ENCODE measurements around the gene NECAB2.

Gene NECAB2

DNA sequence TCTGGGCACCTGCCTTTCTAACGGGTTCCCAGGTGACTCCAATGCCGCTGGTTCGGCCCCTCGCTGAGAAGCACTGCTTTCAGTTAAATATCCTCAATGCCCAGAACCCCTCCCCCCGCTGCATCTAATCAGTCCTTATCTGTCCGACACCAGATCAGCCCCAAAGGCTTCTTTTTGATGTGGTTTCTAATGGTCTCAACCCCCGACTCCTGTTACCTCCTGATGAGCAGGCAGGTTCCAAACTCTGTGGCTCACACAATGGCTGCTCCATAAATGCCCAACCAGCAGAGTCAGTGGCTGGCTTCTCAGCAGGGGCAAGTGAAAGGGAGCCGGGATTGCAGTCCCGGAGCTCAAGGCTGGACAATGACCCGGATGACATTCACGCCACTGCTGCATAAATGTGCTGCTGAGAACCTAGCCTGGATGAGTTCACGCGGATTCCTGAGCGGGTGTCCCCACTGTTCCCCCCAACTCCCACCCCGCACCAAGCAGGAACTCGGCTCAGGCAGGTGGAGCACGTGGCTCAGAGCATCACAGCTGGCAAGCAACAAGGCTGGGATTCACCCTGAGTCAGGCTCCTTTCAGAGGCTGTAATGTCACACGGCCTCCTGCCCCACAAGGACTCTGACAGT, 75.6 kb downstream of the NECAB2 start:
- Histone ChIP-seq H3K9ac (ENCODE audit: low read length) (no peak overlapping the region), H3K4me3 (ENCODE audit: low read length) (no peak overlapping the region), H3K4me1 (ENCODE audit: control insufficient read depth, insufficient read depth, low read length) (no peaks in the 10 kb centered on the region), H3K27me3 (ENCODE audit: control insufficient read depth, insufficient read depth, low read length) (no peaks in the 10 kb centered on the region), H3K36me3 (ENCODE audit: control insufficient read depth, insufficient read depth, low read length) (no peaks in the 10 kb centered on the region), H3K27ac (ENCODE audit: low read depth, low read length) (no peak overlapping the region)

DNA sequence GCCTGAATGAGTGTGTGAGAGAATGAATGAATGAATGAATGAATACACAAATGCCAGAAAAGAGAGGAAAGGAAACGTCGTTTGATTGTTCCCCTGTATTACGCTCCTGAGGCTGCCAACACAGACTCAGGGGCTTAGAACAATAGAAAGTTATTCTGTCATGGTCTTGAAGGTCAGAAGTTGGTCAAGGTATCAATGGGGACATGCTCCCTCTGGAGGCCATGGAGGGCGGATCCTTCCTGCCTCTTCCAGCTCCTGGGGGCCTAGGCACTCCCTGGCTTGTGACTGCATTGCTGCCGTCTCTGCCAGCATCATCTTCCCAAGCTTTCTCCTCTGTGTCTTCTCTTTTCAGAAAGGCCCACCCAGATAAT, 76.1 kb downstream of the NECAB2 start:
- Histone ChIP-seq H3K36me3 (ENCODE audit: control insufficient read depth, insufficient read depth, low read length) (no peaks in the 10 kb centered on the region), H3K27ac (ENCODE audit: low read depth, low read length) (no peak overlapping the region)

DNA sequence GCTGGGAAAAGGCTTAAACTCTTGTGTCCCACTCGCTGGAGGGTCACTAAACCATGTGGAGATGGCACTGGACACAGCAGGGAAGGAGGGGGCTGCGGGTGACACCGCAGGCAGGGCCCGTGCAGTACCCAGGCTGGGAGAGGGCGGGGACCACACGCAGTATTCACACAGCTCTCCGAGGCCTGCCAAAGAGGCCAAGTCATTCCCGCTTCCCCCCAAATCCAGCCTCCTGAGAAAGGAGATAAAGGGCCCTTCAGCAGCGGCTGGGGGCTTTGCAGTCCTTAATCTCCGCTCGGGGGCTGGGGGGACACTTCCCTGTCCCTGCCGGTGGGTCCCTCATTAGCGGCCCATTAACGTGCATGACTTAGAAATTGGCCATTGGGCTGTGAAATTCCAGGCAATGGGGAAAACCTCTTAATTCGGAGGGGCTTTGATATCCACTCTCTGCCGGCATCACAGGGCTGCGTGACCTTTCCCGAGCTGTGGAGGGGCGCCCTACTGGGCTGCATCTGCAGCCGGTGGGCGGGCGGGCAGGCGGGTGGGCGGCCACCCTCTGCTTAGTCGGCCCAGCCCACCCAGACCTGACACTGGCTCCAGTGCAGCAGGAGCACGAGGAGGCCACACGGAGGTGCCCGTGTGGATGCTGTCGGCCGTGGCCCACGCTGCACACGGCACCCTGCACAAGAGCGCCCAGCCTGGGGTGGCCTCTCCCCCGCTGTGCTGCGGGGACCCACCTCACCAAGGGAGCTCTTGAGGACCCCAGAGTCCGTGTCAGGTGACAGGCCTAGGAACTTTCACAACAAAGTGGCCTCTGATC, 77.2 kb downstream of the NECAB2 start:
- H3K4me3 ChIP-seq (ENCODE audit: low read length) = no peak overlapping the region
- no peak overlapping the region for H3K27ac ChIP-seq (ENCODE audit: low read depth, low read length)
- no peak overlapping the region for H3K9ac ChIP-seq (ENCODE audit: low read length)
- H3K36me3 ChIP-seq (ENCODE audit: control insufficient read depth, insufficient read depth, low read length) = no peaks in the 10 kb centered on the region
- H3K27me3 ChIP-seq (ENCODE audit: control insufficient read depth, insufficient read depth, low read length) = no peaks in the 10 kb centered on the region
- H3K4me1 ChIP-seq (ENCODE audit: control insufficient read depth, insufficient read depth, low read length) = no peaks in the 10 kb centered on the region

More for the DNA sequence above, 76.1 kb downstream of the NECAB2 start:
- H3K4me1 ChIP-seq (ENCODE audit: control insufficient read depth, insufficient read depth, low read length) = no peaks in the 10 kb centered on the region
- no peaks in the 10 kb centered on the region for H3K27me3 ChIP-seq (ENCODE audit: control insufficient read depth, insufficient read depth, low read length)
- H3K4me3 ChIP-seq (ENCODE audit: low read length) = no peak overlapping the region
- H3K9ac ChIP-seq (ENCODE audit: low read length) = no peak overlapping the region

DNA sequence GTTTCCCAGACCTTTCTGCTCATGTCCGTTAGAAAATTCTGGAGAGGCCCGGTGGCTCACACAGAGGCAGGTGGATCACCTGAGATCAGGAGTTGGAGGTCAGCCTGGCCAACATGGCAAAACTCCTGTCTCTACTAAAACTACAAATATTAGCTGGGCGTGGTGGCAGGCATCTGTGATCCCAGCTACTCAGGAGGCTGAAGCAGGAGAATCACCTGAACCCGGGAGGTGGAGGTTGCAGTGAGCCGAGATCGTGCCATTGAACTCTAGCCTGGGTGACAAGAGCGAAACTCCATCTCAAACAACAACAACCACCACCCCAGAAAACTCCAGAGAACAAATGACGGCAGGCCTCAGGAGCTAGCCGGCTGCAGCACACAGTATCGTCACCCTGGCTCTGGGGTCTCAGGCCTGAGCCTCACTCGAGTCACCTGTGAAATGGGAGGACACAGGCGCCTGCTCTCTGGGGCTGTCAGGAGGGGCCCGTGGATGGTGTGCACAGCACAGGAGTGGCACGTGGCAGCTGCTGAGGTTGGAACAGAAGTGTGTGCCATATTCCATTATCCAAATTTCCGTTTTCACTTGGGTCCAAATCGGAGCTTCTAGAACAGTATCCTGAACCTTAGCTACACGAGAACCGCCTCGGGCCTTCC, 77.9 kb downstream of the NECAB2 start:
- Histone ChIP-seq H3K27me3 (ENCODE audit: control insufficient read depth, insufficient read depth, low read length) (no peaks in the 10 kb centered on the region), H3K4me1 (ENCODE audit: control insufficient read depth, insufficient read depth, low read length) (no peaks in the 10 kb centered on the region), H3K4me3 (ENCODE audit: low read length) (no peak overlapping the region), H3K36me3 (ENCODE audit: control insufficient read depth, insufficient read depth, low read length) (no peaks in the 10 kb centered on the region), H3K27ac (ENCODE audit: low read depth, low read length) (no peak overlapping the region), H3K9ac (ENCODE audit: low read length) (no peak overlapping the region)

DNA sequence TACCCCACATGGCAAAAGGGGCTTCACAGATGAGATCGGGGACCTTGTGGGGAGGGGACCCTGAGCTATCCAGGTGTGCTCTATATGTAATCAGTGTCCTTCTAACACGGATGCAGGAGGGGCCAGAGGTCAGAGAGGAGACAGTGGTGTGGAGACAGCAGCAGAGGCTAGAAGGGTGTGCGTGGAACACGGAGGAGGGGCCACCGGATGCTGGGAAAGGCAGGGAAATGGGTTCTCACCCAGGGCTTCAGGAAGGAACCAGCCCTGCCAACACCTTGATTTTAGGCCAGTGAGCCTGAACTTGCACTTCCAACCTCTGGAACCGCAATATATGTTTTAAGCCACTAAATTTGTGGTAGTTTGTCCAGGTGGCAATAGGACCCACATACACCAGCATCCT, 79.2 kb downstream of the NECAB2 start:
- Histone ChIP-seq H3K4me3 (ENCODE audit: low read length) (no peak overlapping the region), H3K27ac (ENCODE audit: low read depth, low read length) (no peak overlapping the region), H3K9ac (ENCODE audit: low read length) (no peak overlapping the region), H3K27me3 (ENCODE audit: control insufficient read depth, insufficient read depth, low read length) (no peaks in the 10 kb centered on the region), H3K4me1 (ENCODE audit: control insufficient read depth, insufficient read depth, low read length) (no peaks in the 10 kb centered on the region), H3K36me3 (ENCODE audit: control insufficient read depth, insufficient read depth, low read length) (peaks cover 2% of the 10 kb centered on the region)

DNA sequence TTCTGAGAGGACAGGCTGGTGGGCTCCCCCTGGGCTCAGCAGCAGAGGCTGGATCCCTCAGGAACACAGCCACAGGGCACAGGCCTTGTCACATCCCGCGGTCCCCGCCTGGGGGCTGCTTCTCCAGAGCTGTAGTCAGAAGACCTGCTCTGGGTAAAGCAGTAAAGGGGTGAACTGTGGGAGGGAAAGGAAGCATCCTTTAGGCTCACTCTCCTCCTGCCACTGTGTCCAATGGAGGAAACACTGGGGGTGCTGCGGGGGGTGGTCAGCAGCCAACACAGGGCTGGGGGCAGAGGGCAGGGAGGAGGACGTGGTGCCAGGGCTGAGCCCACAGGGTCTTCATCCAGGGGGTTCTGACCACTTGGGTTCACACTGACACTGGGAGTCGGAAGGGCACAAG, 79.6 kb downstream of the NECAB2 start:
- Histone ChIP-seq H3K4me1 (ENCODE audit: control insufficient read depth, insufficient read depth, low read length) (no peaks in the 10 kb centered on the region), H3K4me3 (ENCODE audit: low read length) (no peak overlapping the region), H3K36me3 (ENCODE audit: control insufficient read depth, insufficient read depth, low read length) (peaks cover 6% of the 10 kb centered on the region), H3K9ac (ENCODE audit: low read length) (no peak overlapping the region), H3K27ac (ENCODE audit: low read depth, low read length) (no peak overlapping the region), H3K27me3 (ENCODE audit: control insufficient read depth, insufficient read depth, low read length) (no peaks in the 10 kb centered on the region)

DNA sequence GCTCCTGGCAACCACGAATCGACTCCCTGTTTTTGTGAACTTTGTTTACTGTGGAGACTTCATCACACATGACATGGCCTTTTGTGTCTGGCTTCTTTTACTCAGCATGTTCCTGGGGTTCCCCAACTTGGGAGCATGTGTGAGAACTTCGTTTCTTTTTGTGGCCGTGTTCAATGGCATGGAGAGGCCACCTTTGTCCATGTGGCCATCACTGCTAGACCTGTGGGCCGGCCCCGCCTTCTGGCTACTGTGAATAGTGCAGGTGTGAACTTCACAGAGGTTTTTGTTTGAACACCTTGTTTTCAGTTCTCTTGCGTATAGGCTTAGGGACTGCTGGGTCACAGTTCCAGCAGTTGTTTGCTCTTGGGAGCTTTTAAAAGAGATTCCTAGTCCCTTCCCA, 80.2 kb downstream of the NECAB2 start:
- Histone ChIP-seq H3K4me1 (ENCODE audit: control insufficient read depth, insufficient read depth, low read length) (no peaks in the 10 kb centered on the region), H3K36me3 (ENCODE audit: control insufficient read depth, insufficient read depth, low read length) (peaks cover 6% of the 10 kb centered on the region), H3K9ac (ENCODE audit: low read length) (no peak overlapping the region), H3K27me3 (ENCODE audit: control insufficient read depth, insufficient read depth, low read length) (no peaks in the 10 kb centered on the region), H3K27ac (ENCODE audit: low read depth, low read length) (no peak overlapping the region), H3K4me3 (ENCODE audit: low read length) (no peak overlapping the region)

DNA sequence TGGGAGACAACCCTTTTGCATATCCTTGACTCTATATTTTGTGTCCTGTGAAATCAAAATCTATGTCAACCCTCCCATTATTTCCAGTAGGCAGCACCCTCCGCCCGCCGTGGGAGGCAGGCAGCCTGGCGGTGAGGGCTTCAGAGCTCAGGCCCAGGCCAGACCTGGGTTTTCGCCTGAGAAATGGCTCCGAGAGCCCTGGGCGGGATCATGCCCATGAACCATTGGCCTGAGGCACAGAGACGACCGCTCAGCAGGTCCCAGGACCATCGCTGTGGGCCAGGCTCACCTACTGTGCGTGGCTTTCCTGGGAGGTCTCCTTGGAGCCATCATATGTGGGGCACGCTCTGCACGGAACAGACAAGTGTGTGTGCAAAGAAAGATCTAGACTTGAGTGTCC, 80.8 kb downstream of the NECAB2 start:
- no peaks in the 10 kb centered on the region for H3K27me3 ChIP-seq (ENCODE audit: control insufficient read depth, insufficient read depth, low read length)
- no peak overlapping the region for H3K27ac ChIP-seq (ENCODE audit: low read depth, low read length)
- no peak overlapping the region for H3K4me3 ChIP-seq (ENCODE audit: low read length)
- H3K36me3 ChIP-seq (ENCODE audit: control insufficient read depth, insufficient read depth, low read length) = peaks cover 6% of the 10 kb centered on the region
- no peaks in the 10 kb centered on the region for H3K4me1 ChIP-seq (ENCODE audit: control insufficient read depth, insufficient read depth, low read length)
- no peak overlapping the region for H3K9ac ChIP-seq (ENCODE audit: low read length)

DNA sequence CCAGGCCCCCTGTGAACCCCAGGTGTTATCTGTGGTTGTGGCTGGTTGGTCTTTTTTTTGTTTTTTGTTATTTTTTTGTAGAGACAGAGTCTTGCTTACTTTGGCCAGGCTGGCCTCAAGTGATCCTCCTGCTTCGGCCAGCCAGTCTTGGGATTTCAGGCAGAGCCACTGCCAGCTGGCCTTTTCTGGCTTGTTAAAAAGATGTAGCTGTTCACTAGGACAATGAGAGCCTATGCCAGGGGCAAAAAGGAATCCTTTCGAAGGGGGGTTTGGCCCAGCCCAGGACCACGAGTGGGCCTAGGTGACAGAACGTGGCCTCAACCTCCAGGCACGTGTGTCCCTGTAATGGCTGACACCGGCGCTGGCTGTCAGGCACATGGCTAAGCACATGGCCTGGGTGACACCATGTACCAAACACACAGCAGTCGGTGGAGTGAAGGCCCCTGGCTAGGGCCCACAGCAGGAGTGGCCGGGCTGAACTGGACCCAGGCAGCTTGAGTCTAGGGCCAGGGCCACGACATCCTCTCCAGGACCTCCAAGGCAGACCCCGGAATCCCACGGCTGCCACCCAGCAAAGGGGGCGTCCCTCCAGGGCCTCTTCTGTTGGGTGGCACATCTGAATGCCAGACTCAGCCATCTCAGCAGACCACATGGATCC, 81.5 kb downstream of the NECAB2 start:
- H3K4me3 ChIP-seq (ENCODE audit: low read length) = no peak overlapping the region
- H3K4me1 ChIP-seq (ENCODE audit: control insufficient read depth, insufficient read depth, low read length) = no peaks in the 10 kb centered on the region
- H3K27ac ChIP-seq (ENCODE audit: low read depth, low read length) = no peak overlapping the region
- H3K9ac ChIP-seq (ENCODE audit: low read length) = no peak overlapping the region
- no peaks in the 10 kb centered on the region for H3K27me3 ChIP-seq (ENCODE audit: control insufficient read depth, insufficient read depth, low read length)
- peaks cover 6% of the 10 kb centered on the region for H3K36me3 ChIP-seq (ENCODE audit: control insufficient read depth, insufficient read depth, low read length)

DNA sequence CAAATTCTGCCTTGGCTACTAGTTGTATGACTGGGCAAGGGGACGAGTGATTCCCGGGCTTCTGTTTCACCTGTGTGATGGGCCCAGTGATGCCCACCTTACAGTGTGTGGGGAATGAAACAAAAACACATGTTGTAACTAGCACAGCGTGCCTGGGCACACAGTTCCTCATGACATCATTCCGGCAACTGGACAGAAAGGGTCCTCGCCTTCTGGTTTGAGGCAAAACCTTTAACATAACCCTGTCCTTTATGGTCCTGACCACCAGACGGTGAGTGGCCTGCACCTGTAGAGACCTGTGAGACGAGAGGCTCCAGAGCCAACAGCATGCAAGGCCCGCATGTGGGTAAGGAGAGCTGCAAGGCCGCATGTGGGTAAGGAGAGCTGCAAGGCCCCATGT, 82.3 kb downstream of the NECAB2 start:
- Histone ChIP-seq H3K4me3 (ENCODE audit: low read length) (no peak overlapping the region), H3K36me3 (ENCODE audit: control insufficient read depth, insufficient read depth, low read length) (peaks cover 6% of the 10 kb centered on the region), H3K4me1 (ENCODE audit: control insufficient read depth, insufficient read depth, low read length) (no peaks in the 10 kb centered on the region), H3K27me3 (ENCODE audit: control insufficient read depth, insufficient read depth, low read length) (no peaks in the 10 kb centered on the region), H3K27ac (ENCODE audit: low read depth, low read length) (no peak overlapping the region), H3K9ac (ENCODE audit: low read length) (no peak overlapping the region)

DNA sequence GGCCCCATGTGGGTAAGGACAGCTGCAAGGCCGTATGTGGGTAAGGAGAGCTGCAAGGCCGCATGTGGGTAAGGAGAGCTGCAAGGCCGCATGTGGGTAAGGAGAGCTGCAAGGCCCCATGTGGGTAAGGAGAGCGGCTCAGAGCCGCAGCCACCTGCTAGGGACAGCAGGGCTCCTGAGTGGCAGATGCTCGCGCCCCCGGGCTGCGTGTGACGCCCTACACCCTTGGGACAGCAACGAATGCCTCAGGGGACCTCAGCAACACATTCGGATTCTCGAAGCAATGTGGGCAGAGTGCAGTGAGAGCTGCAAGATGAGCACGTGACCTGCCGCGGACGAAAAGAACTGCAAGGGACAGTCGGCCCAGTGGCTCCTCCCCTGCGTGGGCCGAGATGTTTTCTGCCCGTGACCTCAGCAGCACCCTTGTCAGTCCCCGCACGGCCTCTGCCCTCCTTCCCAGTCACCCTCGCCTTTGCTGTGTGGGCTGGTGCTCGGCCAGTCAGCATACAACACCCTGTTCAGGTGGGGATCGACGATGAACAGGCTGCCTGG, 84.1 kb downstream of the NECAB2 start:
- H3K4me3 ChIP-seq (ENCODE audit: low read length) = no peak overlapping the region
- H3K4me1 ChIP-seq (ENCODE audit: control insufficient read depth, insufficient read depth, low read length) = no peaks in the 10 kb centered on the region
- H3K9ac ChIP-seq (ENCODE audit: low read length) = no peak overlapping the region
- H3K27ac ChIP-seq (ENCODE audit: low read depth, low read length) = no peak overlapping the region
- H3K27me3 ChIP-seq (ENCODE audit: control insufficient read depth, insufficient read depth, low read length) = no peaks in the 10 kb centered on the region
- peaks cover 13% of the 10 kb centered on the region for H3K36me3 ChIP-seq (ENCODE audit: control insufficient read depth, insufficient read depth, low read length)

All from rectal smooth muscle tissue (tissue), 1 donor.